ENCODE results near the gene SCD5. TPM values are rescaled to one million over a fixed set of nuclear protein-coding genes. Genes with fewer than 3 reads are reported as not detected.

The SCD5 gene
- total and polyA plus RNA-seq, 2 donors (not counting 3 experiments of a cell fraction or from before 2014, with no cell fraction given): 38.4 to 38.5 TPM

DNA sequence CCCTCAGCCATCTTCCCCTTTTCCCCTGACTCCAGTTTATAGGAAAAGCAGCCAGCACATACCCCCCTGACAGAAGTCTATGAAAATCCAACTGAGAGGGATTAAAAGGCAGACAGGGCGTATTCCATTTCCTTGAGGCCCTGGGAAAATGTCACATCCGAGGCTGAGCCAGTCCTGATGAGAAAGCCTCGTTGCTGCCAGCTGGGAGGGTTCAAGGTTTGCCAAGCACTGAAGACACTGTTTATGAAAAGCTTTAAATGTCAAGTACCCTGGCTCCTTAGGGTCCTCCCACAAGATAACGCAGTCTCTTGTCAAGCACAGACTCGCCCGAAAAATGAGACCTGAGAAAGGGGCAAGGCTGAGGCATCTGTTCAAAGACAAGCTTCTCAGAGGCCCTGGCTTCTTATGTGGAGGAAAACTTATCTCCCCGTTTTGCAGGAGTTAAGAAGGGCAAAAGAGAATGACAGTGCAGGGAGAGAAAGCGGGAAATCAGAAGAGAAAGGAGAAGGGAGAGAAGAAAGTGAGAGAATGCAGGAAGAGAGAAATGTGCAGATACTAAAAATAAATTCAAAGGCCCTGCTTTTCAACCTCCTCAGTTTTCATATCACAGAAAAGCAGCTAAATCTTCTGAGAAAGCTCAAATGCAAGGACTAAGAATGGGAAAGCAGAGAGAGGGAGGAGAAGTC is 44.7 kb downstream of the SCD5 start:
- Histone ChIP-seq H3K9me3 (replicated peaks; ENCODE audit: control insufficient read depth, insufficient read depth, low read length) (no peaks in the 10 kb centered on the region), H3K79me2 (ENCODE audit: control insufficient read depth, insufficient read depth, low read length) (no peaks in the 10 kb centered on the region), H3K36me3 (ENCODE audit: control insufficient read depth in 2 of 2, extremely low read depth in 1 of 2, insufficient read depth in 2 of 2, low read length in 2 of 2) (no peaks in the 10 kb centered on the region), H3K27me3 (ENCODE audit: control insufficient read depth in 2 of 2, insufficient read depth in 2 of 2, low read length in 2 of 2) (no peaks in the 10 kb centered on the region), H3K9me1 (replicated peaks; ENCODE audit: control insufficient read depth, extremely low read depth, insufficient read depth, low read length) (no peaks in the 10 kb centered on the region), H4K20me1 (replicated peaks; ENCODE audit: control insufficient read depth, extremely low read depth, insufficient read depth, low read length) (peaks cover 2% of the 10 kb centered on the region), H2AFZ (ENCODE audit: low read depth, low read length) (no peak overlapping the region), H3K4me2 (ENCODE audit: insufficient read depth, low read length) (no peak overlapping the region), H3K4me3 (replicated peaks in 1 of 3; ENCODE audit: insufficient read depth in 1 of 3, low read depth in 1 of 3, low read length in 3 of 3) (no peak overlapping the region), H3K9ac (replicated peaks; ENCODE audit: extremely low read depth, insufficient read depth, low read length) (no peak overlapping the region), H3K4me1 (ENCODE audit: control insufficient read depth, extremely low read depth, insufficient read depth, low read length) (no peaks in the 10 kb centered on the region), H3K27ac (ENCODE audit: insufficient read depth, low read depth, low read length) (no peak overlapping the region)
- FAIRE-seq (no peak), DNase-seq (ENCODE audit: low read depth, low spot score) (peak; percentile 26)
- ChIA-PET POLR2A (no interaction called here), CTCF (interaction anchor here (1.1 to 2.5 kb wide), 4 partner anchors 12 to 32 kb away, joined by 3 to 16 read pairs (median 6); no protein-coding TSS in a partner anchor)
- BruUV-seq (replicated peaks): no TSS peak
- dilution Hi-C loops (cut with MboI; ENCODE audit: extremely low pct_ligation_motif_present, low sequenced_read_pairs) (no loop called here), intact Hi-C loops (cut with micrococcal nuclease) (no loop called here)
- TF ChIP-seq EZH2 (IDR thresholded peaks at IDR 0.05; ENCODE audit: borderline replicate concordance, low read depth, low read length, severe bottlenecking): no peak
- TF ChIP-seq MAX (IDR thresholded peaks at IDR 0.05; ENCODE audit: insufficient read depth, insufficient read length): no peak
- no peak for TF ChIP-seq POLR2A (IDR thresholded peaks at IDR 0.05; ENCODE audit: low read depth, low read length)
- TF ChIP-seq JUN (IDR thresholded peaks at IDR 0.05; ENCODE audit: borderline replicate concordance, insufficient read depth, insufficient read length, low read depth): no peak
- no peak for TF ChIP-seq MYC (IDR thresholded peaks at IDR 0.05; ENCODE audit: low read depth, low read length)
- TF ChIP-seq GATA2 (IDR thresholded peaks at IDR 0.05; ENCODE audit: insufficient read depth, insufficient read length, low read depth, low read length): no peak
- TF ChIP-seq, protein P1, sequence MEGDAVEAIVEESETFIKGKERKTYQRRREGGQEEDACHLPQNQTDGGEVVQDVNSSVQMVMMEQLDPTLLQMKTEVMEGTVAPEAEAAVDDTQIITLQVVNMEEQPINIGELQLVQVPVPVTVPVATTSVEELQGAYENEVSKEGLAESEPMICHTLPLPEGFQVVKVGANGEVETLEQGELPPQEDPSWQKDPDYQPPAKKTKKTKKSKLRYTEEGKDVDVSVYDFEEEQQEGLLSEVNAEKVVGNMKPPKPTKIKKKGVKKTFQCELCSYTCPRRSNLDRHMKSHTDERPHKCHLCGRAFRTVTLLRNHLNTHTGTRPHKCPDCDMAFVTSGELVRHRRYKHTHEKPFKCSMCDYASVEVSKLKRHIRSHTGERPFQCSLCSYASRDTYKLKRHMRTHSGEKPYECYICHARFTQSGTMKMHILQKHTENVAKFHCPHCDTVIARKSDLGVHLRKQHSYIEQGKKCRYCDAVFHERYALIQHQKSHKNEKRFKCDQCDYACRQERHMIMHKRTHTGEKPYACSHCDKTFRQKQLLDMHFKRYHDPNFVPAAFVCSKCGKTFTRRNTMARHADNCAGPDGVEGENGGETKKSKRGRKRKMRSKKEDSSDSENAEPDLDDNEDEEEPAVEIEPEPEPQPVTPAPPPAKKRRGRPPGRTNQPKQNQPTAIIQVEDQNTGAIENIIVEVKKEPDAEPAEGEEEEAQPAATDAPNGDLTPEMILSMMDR (IDR thresholded peaks at IDR 0.05; ENCODE audit: extremely low read depth in 1 of 2, insufficient read depth in 1 of 2, low read depth in 1 of 2, low read length in 2 of 2): no peak
- no peak for TF ChIP-seq FOS (IDR thresholded peaks at IDR 0.05; ENCODE audit: borderline replicate concordance, insufficient read depth, low read length)
- no peak for TF ChIP-seq POLR2AphosphoS5 (IDR thresholded peaks at IDR 0.05; ENCODE audit: insufficient read depth, low read depth, low read length)

All from endothelial cell of umbilical vein (primary cell).